Measurements from ENCODE around the gene WIPF3.

The WIPF3 gene

GRCh38 chr7:29843726-29844125 is 37.4 kb downstream of the WIPF3 start:
- DNase-seq (ENCODE audit: extremely low read depth, low read depth): no peak
- H3K4me3 ChIP-seq (replicated peaks; ENCODE audit: low read depth, low read length): no peak overlapping the region
- no peak for TF ChIP-seq CTCF (IDR thresholded peaks at IDR 0.05; ENCODE audit: low read depth, low read length, missing control alignments)

- TF ChIP-seq CTCF (IDR thresholded peaks at IDR 0.05; ENCODE audit: low read depth, low read length, missing control alignments): no peak
- DNase-seq (ENCODE audit: extremely low read depth, low read depth): no peak
- no peak overlapping the region for H3K4me3 ChIP-seq (replicated peaks; ENCODE audit: low read depth, low read length)
Observed at GRCh38 chr7:29844559-29844958, 38.3 kb downstream of the WIPF3 start.

GRCh38 chr7:29847496-29847895 is 41.2 kb downstream of the WIPF3 start:
- TF ChIP-seq CTCF (IDR thresholded peaks at IDR 0.05; ENCODE audit: low read depth, low read length, missing control alignments): no peak
- no peak for DNase-seq (ENCODE audit: extremely low read depth, low read depth)
- no peak overlapping the region for H3K4me3 ChIP-seq (replicated peaks; ENCODE audit: low read depth, low read length)

- no peak overlapping the region for H3K4me3 ChIP-seq (replicated peaks; ENCODE audit: low read depth, low read length)
Observed at GRCh38 chr7:29847916-29848315, 41.6 kb downstream of the WIPF3 start.

GRCh38 chr7:29848941-29849340 is 42.6 kb downstream of the WIPF3 start:
- DNase-seq (ENCODE audit: extremely low read depth, low read depth): no peak
- no peak for TF ChIP-seq CTCF (IDR thresholded peaks at IDR 0.05; ENCODE audit: low read depth, low read length, missing control alignments)

More at GRCh38 chr7:29847916-29848315, 41.6 kb downstream of the WIPF3 start:
- DNase-seq (ENCODE audit: extremely low read depth, low read depth): no peak
- no peak for TF ChIP-seq CTCF (IDR thresholded peaks at IDR 0.05; ENCODE audit: low read depth, low read length, missing control alignments)

GRCh38 chr7:29851487-29851886 is 45.2 kb downstream of the WIPF3 start:
- no peak for DNase-seq (ENCODE audit: extremely low read depth, low read depth)
- TF ChIP-seq CTCF (IDR thresholded peaks at IDR 0.05; ENCODE audit: low read depth, low read length, missing control alignments): no peak
- H3K4me3 ChIP-seq (replicated peaks; ENCODE audit: low read depth, low read length): no peak overlapping the region

More at GRCh38 chr7:29848941-29849340, 42.6 kb downstream of the WIPF3 start:
- no peak overlapping the region for H3K4me3 ChIP-seq (replicated peaks; ENCODE audit: low read depth, low read length)

GRCh38 chr7:29852457-29852856 is 46.1 kb downstream of the WIPF3 start:
- DNase-seq (ENCODE audit: extremely low read depth, low read depth): no peak
- TF ChIP-seq CTCF (IDR thresholded peaks at IDR 0.05; ENCODE audit: low read depth, low read length, missing control alignments): no peak
- no peak overlapping the region for H3K4me3 ChIP-seq (replicated peaks; ENCODE audit: low read depth, low read length)
